ENCODE data around the gene SNRNP27.
"Not testable (repeated sequence)": the region's sequence is repeated elsewhere in the genome, so short reads cannot be mapped to it uniquely, and the experiment has no call there.

GRCh38 chr2:69892838-69893424 lies 825 bp upstream of the SNRNP27 start:
- not testable (repeated sequence) for TF ChIP-seq CTCF, POLR2A (IDR thresholded peaks at IDR 0.05)
